Endothelial cell of umbilical vein (primary cell): Measurements from ENCODE around the gene GNB5. TPM values are rescaled to one million over a fixed set of nuclear protein-coding genes. Genes with fewer than 3 reads are reported as not detected.

Experiments used
- BruUV-seq: library from RNA; stranded (reverse); fragments of 400-500 nt; replicated peaks from 2 replicates; lab custom pipeline; 2021; lab: Mats Ljungman, UMichigan
- CTCF ChIA-PET: fragments of 300-600, 350-600 bp; sonication (Branson Sonifier 250); formaldehyde crosslinking; loops from one replicate; lab custom pipeline; 2021; ENCODE audit warnings: antibody characterized with exemption, inconsistent platforms; lab: Charles Lee
- POLR2A ChIA-PET: fragments of 300-600, 350-600 bp; sonication (Branson Sonifier 250); formaldehyde crosslinking; loops from one replicate; lab custom pipeline; 2021; ENCODE audit warnings: antibody characterized with exemption, inconsistent platforms; lab: Charles Lee
- DNase-seq: peaks from one replicate; pipeline ENCODE4 v3.0.0-alpha.2; 2011; ENCODE audit warnings: low read depth, low spot score
- FAIRE-seq: peaks from 2 replicates; lab custom pipeline; 2011; peaks lifted over from hg19 to GRCh38; lab: Jason Lieb, UNC
- H2AFZ ChIP-seq: 2 replicates; pipeline ENCODE4 v1.6.0; 2012; ENCODE audit warnings: low read depth, low read length, control low read depth, inconsistent platforms
- H3K27ac ChIP-seq: 2 replicates; pipeline ENCODE4 v1.5.1; 2011; ENCODE audit warnings: low read depth, mild to moderate bottlenecking, control low read depth, low read length, moderate library complexity; ENCODE audit not compliant: insufficient read depth
- H3K27me3 ChIP-seq, 2 experiments: 2 replicates each; pipeline versions ENCODE4 v1.6.0 to v1.6.1; 2011; ENCODE audit warnings: low read length in 2 of 2, mixed read lengths in 1 of 2; ENCODE audit not compliant: control insufficient read depth in 2 of 2, insufficient read depth in 2 of 2
- H3K36me3 ChIP-seq, 2 experiments: 2 replicates in 1 of 2; 3 replicates in 1 of 2; pipeline ENCODE4 v1.5.1; 2011; ENCODE audit warnings: low read length in 2 of 2, mild to moderate bottlenecking in 1 of 2, moderate library complexity in 1 of 2; ENCODE audit not compliant: control insufficient read depth in 2 of 2, insufficient read depth in 2 of 2; ENCODE audit errors: extremely low read depth in 1 of 2
- H3K4me1 ChIP-seq: 3 replicates; pipeline ENCODE4 v1.5.1; 2011; ENCODE audit warnings: mild to moderate bottlenecking, low read length; ENCODE audit not compliant: control insufficient read depth, insufficient read depth; ENCODE audit errors: extremely low read depth
- H3K4me2 ChIP-seq: 2 replicates; pipeline ENCODE4 v1.6.1; 2011; ENCODE audit warnings: low read length, control low read depth, mixed read lengths; ENCODE audit not compliant: insufficient read depth
- H3K4me3 ChIP-seq, 3 experiments: fragments of 200-600 bp in 1 of 3; sonication (generic), shearing (Covaris generic) in 1 of 3; replicated peaks in 1 of 3; 2 replicates each; pipeline ENCODE4 v1.5.1; 2011 to 2016; ENCODE audit warnings: control low read depth in 3 of 3, low read length in 3 of 3, mild to moderate bottlenecking in 2 of 3, inconsistent platforms in 1 of 3, low read depth in 1 of 3, moderate library complexity in 1 of 3; ENCODE audit not compliant: insufficient read depth in 1 of 3
- H3K79me2 ChIP-seq: 2 replicates; pipeline ENCODE4 v1.6.0; 2012; ENCODE audit warnings: low read length, inconsistent platforms; ENCODE audit not compliant: control insufficient read depth, insufficient read depth
- H3K9ac ChIP-seq: replicated peaks from 2 replicates; pipeline ENCODE3; 2011; ENCODE audit warnings: low read length, control low read depth; ENCODE audit not compliant: insufficient read depth; ENCODE audit errors: extremely low read depth
- H3K9me1 ChIP-seq: replicated peaks from 3 replicates; pipeline ENCODE4 v1.6.0; 2011; ENCODE audit warnings: mild to moderate bottlenecking, low read length; ENCODE audit not compliant: control insufficient read depth, insufficient read depth; ENCODE audit errors: extremely low read depth
- H3K9me3 ChIP-seq: replicated peaks from 2 replicates; pipeline ENCODE4 v1.5.1; 2012; ENCODE audit warnings: low read length, inconsistent platforms; ENCODE audit not compliant: control insufficient read depth, insufficient read depth
- H4K20me1 ChIP-seq: replicated peaks from 2 replicates; pipeline ENCODE3; 2011; ENCODE audit warnings: mild to moderate bottlenecking, low read length; ENCODE audit not compliant: control insufficient read depth, insufficient read depth; ENCODE audit errors: extremely low read depth
- CTCF ChIP-seq, 2 donors: IDR thresholded peaks; 1 replicate in 1 of 2; 2 replicates in 1 of 2; pipeline ENCODE4 v1.5.1; 2011; ENCODE audit warnings: low read length in 2 of 2, mild to moderate bottlenecking in 2 of 2, moderate library complexity in 2 of 2, control low read depth in 1 of 2, inconsistent platforms in 1 of 2, low read depth in 1 of 2; ENCODE audit not compliant: insufficient read depth in 1 of 2; ENCODE audit errors: extremely low read depth in 1 of 2
- EZH2 ChIP-seq: IDR thresholded peaks from 2 replicates; pipeline ENCODE4 v1.6.1; 2012; ENCODE audit warnings: borderline replicate concordance, low read depth, mild to moderate bottlenecking, moderate library complexity, low read length, inconsistent platforms; ENCODE audit not compliant: severe bottlenecking
- FOS ChIP-seq: IDR thresholded peaks from 2 replicates; pipeline ENCODE4 v1.6.1; 2011; ENCODE audit warnings: mild to moderate bottlenecking, low read length, moderate library complexity, borderline replicate concordance; ENCODE audit not compliant: insufficient read depth
- GATA2 ChIP-seq: IDR thresholded peaks from 2 replicates; pipeline ENCODE4 v1.7.0; 2011; ENCODE audit warnings: low read depth, mild to moderate bottlenecking, moderate library complexity, mixed read lengths, low read length; ENCODE audit not compliant: insufficient read length, insufficient read depth
- JUN ChIP-seq: IDR thresholded peaks from 2 replicates; pipeline ENCODE4 v1.6.1; 2011; ENCODE audit warnings: borderline replicate concordance, low read depth; ENCODE audit not compliant: insufficient read length, insufficient read depth
- MAX ChIP-seq: IDR thresholded peaks from 2 replicates; pipeline ENCODE4 v1.6.1; 2011; ENCODE audit not compliant: insufficient read depth, insufficient read length
- MYC ChIP-seq: IDR thresholded peaks from one replicate; pipeline ENCODE4 v1.6.1; 2011; ENCODE audit warnings: mild to moderate bottlenecking, low read depth, low read length
- POLR2A ChIP-seq: IDR thresholded peaks from 2 replicates; pipeline ENCODE4 v1.6.1; 2012; ENCODE audit warnings: low read depth, mild to moderate bottlenecking, control low read depth, low read length
- POLR2AphosphoS5 ChIP-seq: IDR thresholded peaks from 2 replicates; pipeline ENCODE4 v1.6.1; 2012; ENCODE audit warnings: low read depth, mild to moderate bottlenecking, control low read depth, low read length, moderate library complexity; ENCODE audit not compliant: insufficient read depth
- dilution Hi-C: fragments of 300-500 bp; cut with MboI; formaldehyde crosslinking; loops from one replicate; pipeline ENCODE4 v1.15.0; 2019; ENCODE audit warnings: low sequenced_read_pairs; ENCODE audit not compliant: extremely low pct_ligation_motif_present
- intact Hi-C: fragments of 100-400 bp; cut with micrococcal nuclease; formaldehyde crosslinking; loops from one replicate; pipeline ENCODE4 v1.10.0; 2022
- polyA plus RNA-seq, 4 experiments: library from polyadenylated mRNA; depleted of rRNA in 3 of 4; stranded (reverse) in 3 of 4; unstranded in 1 of 4; fragments of >200 nt; gene quantifications; 2 replicates each; pipeline versions ENCODE4 v1.2.1 to v1.2.3, GENCODE V29; 2011 to 2012; ENCODE audit warnings: missing spikeins in 1 of 4
- total RNA-seq: library from RNA; stranded (reverse); gene quantifications from 2 replicates; pipeline ENCODE4 v1.2.3, GENCODE V29; 2021

Gene GNB5
- total and polyA plus RNA-seq, 2 donors (not counting 3 experiments of a cell fraction or from before 2014, with no cell fraction given), result 15.6 to 16.8 TPM

GRCh38 chr15:52128568-52128967, 62.6 kb downstream of the GNB5 start:
- no peaks in the 10 kb centered on the region for H3K27me3 ChIP-seq
- FAIRE-seq (no peak), DNase-seq (no peak)
- no peak for TF ChIP-seq FOS
- TF ChIP-seq POLR2AphosphoS5, result no peak
- no peak for TF ChIP-seq GATA2
- no peak for TF ChIP-seq EZH2
- TF ChIP-seq CTCF (IDR thresholded peaks at IDR 0.05; ENCODE audit: extremely low read depth in 1 of 2, insufficient read depth in 1 of 2, low read depth in 1 of 2, low read length in 2 of 2), result no peak
- no peak for TF ChIP-seq MYC
- TF ChIP-seq MAX, result no peak
- TF ChIP-seq POLR2A, result no peak
- no peak for TF ChIP-seq JUN
- no peaks in the 10 kb centered on the region for H3K79me2 ChIP-seq
- no peak overlapping the region for H3K9ac ChIP-seq
- H3K9me1 ChIP-seq, result no peaks in the 10 kb centered on the region
- H3K36me3 ChIP-seq, result no peaks in the 10 kb centered on the region
- H3K4me1 ChIP-seq, result peaks cover 12% of the 10 kb centered on the region
- no peak overlapping the region for H3K4me2 ChIP-seq
- H3K4me3 ChIP-seq, result no peak overlapping the region
- intact Hi-C loops, result no loop called here
- ChIA-PET CTCF (interaction anchor here (0.7 to 1.1 kb wide), 3 partner anchors 11 to 58 kb away, joined by 3 to 4 read pairs (median 3); no protein-coding TSS in a partner anchor), POLR2A (no interaction called here)
- H2AFZ ChIP-seq, result no peak overlapping the region
- no peaks in the 10 kb centered on the region for H4K20me1 ChIP-seq
- H3K9me3 ChIP-seq, result no peaks in the 10 kb centered on the region
- H3K27ac ChIP-seq, result no peak overlapping the region
- no TSS peak for BruUV-seq
- dilution Hi-C loops, result no loop called here
